NCI-H2171 (cell line): Measurements from ENCODE around the gene TIAM2.
A peak's percentile ranks its signal among the peaks of the same experiment; 100 is the strongest.
"Not testable (repeated sequence)": the region's sequence is repeated elsewhere in the genome, so short reads cannot be mapped to it uniquely, and the experiment has no call there.

Experiments
- DNase-seq: peaks from one replicate; lab custom pipeline; 2025; lab: John Stamatoyannopoulos, UW

The TIAM2 gene

DNA sequence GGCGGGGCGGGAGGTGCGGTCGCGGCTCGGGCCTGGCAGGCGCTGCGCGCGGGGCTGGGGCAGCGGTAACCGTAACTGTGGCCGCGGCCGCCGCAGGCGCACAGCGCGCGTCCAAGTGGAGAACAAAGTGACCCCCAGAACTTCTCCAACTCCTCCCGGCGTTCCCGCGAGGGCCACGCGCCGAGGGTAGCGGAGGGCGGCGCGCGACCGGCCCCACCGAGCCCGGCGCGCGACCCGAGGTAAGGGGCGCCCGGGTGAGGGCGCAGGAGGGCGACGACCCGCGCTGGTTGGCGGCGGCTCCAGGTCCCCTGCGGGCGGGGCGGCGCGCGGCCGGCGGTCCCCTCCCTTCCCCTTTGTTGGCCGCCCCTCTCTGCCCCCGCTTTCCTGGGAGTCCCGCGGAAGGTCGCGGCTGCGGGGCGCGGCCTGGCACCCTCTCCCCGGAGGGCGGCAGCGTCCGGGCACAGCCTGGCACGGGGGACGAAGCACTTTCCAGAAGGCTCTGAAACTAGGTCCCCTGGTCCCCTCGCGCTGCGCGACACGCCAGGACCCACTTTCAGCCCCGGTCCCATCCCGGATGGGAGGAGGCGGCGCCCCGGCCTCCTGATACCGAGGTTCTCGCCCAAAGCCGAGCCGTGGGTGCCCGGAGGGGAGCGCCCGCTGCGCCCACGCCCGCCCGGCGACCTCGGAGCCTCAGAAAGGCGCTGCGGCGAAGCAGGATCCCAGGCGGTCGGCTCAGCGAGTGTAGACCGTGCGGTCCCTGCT lies at the start of gene TIAM2:
Gene TIAM2, plus strand, starts transcription at position 62 of the 762 bp plus-strand sequence. CDS start 133,909 bp downstream, outside the sequence.
- DNase-seq, result peak; percentile 34

DNA sequence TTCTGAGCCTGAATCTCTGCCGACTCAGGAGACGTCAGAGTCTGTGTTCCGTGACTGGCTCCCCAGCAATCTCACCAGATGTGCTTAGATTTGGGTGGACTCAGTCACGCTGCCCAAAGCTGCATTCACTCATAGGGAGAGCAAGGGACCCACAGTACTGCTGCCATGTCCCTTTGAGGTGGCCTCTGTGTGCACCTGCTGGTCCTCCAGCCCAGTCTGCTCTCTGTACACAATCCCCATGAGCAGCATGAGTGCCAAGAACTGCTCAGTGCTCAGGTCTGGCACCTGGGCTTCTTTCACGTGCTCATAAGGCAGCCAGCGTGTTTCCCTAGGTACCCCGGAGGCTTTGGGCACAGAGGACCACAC lies 44.2 kb upstream of the TIAM2 start:
- no peak for DNase-seq

DNA sequence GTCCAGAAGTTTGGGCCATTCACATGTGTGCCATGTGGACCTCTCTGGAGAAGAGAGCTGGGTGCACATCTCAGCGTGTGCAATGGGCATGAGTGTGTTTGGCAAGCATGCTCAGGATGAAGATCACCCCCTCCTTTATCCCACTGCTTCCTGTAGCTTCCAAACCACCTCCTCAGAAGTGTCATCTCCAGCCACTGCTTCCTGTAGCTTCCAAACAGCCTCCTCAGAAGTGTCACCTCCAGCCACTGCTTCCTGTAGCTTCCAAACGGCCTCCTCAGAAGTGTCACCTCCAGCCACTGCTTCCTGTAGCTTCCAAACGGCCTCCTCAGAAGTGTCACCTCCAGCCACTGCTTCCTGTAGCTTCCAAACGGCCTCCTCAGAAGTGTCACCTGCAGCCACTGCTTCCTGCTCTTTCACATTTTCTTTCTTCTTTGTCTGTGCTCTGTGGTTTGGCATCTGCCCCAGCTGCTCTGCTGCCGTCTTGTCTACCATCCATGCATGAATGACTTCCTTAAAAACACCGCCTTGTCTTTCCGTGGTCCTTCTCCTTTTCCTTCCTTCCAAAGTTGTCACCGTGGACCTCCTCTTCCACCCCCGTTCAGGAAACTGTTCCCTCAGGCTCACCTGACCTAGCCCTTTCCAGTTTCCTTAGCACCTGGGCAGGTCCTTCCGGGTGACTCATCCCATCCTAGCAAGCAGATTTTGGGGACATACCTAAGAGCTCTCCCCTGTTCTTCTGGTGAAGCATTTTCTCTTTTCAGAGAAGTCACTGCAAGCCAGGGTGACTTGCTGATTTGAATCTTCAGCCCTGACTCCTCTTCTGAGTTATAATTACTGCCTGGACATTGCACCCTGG lies 43.5 kb upstream of the TIAM2 start:
- DNase-seq, result no peak

DNA sequence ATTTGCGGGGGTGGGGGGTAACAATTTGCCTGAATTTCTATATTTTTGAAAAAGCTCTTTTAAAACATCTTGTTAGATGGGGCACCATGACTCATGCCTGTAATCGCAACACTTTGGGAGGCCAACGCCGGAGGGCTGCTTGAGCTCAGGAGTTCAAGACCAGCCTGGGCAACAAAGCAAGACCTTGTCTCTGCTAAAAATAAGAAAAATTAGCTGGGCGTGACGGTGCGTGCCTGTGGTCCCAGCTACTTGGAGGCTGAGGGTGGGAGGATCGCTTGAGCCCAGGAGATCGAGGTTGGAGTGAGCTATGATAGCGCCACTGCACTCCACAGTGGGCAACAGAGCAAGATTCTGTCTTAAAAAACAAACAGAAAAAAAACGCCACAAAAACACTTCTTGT lies 41.5 kb upstream of the TIAM2 start:
- DNase-seq, result no peak

DNA sequence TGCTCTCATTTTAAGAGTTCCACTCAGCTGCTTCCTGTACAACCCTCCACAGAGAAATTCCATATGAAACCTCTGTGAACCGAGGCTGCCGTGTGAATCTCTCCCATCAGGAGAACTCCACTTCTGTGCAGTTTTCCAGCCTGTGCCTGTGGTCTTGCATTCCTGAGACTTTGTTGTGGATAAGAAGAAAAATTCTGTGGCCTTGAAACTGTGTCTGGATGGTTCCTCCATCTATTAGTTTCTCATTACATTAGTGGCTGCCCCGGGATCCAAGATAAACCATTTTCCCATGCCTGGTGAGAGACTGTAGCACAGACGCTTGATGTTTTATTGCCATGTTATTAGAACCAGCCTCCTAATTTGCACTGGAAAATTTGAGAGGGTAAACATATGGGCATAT lies 40.8 kb upstream of the TIAM2 start:
- no peak for DNase-seq

DNA sequence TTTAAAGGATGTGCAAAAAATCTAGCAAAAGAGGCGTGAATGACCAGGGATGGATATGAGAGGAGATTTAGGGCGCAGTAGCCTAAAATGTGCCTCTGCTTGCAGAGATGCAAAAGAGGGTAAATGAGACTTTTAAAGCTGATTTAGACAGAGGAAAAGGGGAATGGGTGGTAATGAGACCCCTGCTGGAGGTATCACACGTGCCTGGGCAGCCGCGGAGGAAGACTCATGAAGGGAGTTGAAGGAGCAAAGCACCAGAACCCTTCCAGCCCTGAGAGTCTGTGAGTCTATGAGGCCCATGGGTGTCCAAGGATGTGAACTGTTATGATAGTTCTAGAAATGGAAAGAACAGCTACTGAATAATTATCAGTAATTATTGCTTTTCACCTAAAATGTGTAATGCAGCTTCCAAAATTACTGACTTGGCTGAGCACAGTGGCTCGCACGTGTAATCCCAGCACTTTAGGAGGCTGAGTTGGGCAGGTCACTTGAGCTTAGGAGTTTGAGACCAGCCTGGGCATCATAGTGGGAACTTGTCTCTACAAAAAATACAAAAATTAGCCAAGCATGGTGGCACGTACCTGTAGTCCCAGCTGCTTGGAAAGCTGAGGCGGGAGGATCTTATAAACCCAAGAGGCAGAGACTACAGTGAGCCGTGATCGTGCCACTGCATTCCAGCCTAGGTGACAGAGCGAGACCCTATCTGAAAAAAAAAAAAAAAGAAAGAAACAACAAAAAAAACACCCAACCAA lies 38.2 kb upstream of the TIAM2 start:
- DNase-seq, result no peak

DNA sequence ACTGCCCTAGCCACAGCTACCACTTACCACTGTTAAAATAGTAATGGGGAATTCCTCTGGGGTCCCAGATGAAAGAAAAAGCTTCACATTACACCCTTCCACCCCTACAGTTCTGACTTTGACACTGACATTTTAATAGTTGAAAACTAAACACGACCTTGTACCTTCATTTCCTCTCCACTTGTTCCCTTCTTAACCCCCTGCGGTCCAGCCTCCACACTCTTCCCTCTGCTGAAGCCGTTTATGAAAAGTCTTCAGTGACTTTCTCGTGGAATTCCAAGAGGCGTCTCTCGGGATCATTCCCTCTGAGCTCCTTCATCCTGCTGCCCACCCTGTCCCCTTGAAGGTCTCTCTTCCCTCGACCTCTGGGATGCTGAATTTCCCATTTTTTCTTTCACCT lies 36.6 kb upstream of the TIAM2 start:
- DNase-seq, result no peak

DNA sequence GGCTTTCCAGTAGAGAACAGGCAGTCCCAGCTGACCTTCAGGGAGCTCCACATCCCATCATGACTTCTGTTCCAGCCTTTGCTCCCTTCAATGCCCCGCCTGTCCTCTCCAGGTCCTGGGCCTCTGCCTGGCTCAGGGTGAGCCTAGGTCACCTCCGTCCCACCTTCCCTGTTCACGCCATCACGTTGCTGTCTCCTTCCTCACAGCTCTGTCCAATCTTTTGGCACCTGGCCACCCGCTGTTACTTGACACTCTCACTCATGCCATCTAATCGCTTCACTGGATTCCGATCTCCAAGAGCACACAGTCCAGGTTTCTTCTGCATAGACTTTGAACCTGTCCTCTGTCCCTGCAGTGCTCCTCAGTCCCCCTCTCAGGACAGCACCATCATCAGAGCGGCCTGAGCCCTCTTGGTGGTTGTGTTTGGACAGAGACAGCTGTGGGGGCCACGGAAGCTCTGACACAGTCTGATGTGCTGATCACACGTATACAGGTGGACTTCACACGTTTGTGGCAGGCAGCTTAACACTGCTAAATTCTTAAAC lies 34.7 kb upstream of the TIAM2 start:
- DNase-seq, result no peak

DNA sequence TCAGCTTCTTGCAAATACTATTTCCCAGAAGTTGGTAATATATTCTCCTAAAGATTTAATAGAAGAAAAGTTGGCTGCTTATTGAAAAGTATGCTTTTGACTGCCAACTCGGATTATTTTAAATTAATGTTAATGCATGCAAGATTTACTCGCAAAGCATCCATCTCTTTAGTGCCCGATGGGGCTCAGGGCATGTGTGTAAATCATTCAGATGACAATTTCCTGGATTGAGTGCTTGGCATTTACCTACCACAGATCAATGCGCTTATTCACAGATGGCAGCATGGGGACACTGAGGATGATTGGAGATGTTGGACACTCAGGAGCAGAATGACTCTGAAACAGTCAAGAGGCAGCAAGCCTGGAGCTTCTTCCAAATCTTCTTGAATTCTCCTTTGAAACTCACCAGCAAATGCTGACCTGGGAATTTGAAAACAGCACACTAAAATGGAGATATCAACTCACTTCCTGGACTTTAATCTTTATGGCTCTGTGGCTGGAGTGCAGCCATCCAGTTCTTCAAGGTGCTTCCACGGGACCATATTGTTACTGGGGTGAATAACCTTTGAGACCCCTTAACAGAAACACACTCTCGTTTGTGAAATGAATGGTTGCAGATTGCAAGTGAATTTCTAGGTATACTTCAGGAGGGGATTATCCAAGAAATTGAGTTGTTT lies 34.1 kb upstream of the TIAM2 start:
- DNase-seq, result no peak

DNA sequence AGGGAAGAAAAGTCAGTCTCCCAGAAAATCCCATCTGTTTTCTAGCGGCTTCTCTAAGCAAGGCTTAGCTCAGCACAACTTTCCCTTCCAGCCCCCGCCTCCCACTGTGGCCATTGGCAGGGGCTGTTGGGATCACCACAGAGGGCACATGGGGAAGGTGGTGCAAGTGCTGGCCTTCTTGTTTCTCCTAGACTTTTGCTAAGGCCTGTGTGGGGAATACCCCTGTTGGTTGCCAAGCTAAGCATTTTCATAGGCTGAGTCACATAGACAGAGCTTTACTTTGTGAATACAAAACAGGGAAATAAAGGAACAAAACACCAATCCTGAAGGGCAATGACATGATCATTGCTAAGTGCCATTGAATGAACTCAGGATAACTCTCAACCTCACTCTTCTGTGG lies 32.4 kb upstream of the TIAM2 start:
- DNase-seq, result no peak

DNA sequence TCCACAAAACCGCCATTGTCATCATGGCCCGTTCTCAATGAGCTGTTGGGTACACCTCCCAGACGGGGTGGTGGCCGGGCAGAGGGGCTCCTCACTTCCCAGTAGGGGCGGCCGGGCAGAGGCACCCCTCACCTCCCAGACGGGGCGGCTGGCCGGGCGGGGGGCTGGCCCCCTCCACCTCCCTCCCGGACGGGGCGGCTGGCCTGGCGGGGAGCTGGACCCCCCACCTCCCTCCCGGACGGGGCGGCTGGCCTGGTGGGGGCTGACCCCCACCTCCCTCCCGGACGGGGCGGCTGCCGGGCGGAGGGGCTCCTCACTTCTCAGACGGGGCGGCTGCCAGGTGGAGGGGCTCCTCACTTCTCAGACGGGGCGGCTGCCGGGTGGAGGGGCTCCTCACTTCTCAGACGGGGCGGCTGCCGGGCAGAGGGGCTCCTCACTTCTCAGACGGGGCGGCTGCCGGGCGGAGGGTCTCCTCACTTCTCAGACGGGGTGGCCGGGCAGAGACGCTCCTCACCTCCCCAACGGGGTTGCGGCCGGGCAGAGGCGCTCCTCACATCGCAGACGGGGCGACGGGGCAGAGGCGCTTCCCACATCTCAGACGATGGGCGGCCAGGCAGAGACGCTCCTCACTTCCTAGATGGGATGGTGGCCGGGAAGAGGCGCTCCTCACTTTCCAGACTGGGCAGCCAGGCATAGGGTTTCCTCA lies 28.9 kb upstream of the TIAM2 start:
- DNase-seq, result not testable (repeated sequence)

DNA sequence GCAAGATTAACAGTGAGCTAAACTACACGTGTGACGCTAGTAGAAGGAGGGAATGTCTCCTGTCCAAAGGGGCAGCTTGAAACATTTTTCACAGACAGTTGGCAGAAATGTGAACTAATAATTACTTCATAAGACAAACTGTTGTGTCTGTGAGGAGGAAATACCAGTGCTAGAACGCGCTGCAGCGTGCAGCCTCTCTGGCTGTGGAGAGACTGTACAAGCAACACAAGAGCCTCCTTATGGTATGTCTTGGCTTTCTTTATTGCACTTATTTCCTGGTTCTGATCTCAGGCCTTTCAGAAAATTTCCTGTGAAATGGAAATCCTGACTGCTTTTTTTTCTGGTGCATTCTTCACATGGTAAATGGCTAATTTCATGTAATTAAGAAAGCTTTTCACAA lies 25.3 kb upstream of the TIAM2 start:
- no peak for DNase-seq

DNA sequence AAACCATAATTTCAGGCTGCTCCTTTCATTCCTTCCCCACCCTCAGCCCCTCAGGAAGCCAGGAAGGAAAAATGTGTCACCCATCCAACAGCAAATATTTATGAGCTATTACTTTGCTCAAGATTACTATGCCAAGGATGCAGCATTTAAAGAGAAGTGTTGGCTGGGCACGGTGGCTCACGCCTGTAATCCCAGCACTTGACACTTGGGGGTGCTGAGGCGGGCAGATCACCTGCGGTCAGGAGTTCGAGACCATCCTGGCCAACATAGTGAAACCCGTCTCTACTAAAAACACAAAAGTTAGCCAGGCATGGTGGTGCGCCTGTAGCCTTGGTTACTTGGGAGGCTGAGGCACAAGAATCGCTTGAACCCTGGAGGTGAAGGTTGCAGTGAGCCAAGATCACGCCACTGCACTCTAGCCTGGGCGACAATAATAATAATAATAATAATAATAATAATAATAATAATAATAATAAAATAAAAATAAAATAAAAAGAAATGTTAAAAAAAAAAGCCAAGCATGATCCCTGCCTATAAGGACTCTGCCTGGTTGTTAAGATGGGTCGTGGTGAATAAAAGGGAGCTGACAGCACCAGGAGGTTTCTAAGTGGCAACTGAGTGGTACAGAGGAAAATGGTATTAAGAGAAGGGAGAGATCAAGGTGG lies 20.5 kb upstream of the TIAM2 start:
- DNase-seq, result no peak

DNA sequence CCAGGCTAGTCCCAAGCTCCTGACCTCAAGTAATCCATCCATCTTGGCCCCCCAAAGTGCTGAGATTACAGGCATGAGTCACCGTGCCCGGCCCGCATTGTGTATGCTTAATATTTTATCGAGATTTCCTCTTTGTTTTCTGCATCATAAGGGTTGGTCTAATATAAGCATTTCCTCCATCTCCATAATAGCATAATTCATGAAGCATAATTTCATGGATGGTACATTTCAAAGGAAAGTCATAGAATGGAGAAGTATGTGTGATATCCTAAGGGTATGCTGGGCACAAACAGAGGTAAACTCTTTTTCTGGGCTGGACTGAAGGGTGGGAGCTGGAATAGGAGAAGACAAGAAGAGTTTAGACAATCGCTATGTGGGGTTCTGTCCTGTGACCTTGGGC lies 17.5 kb upstream of the TIAM2 start:
- no peak for DNase-seq

DNA sequence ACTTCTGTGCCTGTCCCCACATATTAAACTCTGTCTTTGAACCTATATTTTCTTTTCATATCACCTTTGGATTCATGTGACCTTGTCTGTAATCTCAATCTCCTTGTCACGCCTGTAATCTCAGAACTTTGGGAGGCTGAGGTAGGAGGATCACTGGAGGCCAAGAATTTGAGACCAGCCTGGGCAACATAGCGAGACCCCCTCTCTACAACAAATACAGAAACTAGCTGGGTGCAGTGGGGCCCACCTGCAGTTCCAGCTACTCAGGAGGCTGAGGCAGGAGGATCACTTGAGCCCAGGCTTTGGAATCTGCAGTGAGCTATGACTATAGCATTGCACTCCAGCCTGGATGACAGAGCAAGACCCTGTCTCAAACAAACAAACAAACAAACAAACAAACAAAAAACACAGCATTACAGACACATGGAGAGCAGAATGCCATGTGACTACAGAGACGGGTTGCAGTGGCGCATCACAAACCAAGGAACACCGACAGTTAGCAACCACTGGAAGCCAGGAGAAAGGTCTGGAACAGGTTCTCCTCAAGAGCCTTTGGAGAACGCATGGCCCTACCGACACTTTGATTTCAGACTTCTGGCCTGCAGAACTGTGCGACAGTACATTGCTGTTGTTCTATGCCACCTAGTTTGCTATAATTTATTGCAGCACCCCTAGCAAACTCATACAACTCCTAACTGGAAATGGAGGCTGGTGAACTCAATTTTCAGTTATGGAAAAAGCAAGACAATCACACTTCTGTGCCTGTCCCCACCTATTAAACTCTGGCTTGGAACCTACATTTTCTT lies 14.6 kb upstream of the TIAM2 start:
- DNase-seq, result no peak

DNA sequence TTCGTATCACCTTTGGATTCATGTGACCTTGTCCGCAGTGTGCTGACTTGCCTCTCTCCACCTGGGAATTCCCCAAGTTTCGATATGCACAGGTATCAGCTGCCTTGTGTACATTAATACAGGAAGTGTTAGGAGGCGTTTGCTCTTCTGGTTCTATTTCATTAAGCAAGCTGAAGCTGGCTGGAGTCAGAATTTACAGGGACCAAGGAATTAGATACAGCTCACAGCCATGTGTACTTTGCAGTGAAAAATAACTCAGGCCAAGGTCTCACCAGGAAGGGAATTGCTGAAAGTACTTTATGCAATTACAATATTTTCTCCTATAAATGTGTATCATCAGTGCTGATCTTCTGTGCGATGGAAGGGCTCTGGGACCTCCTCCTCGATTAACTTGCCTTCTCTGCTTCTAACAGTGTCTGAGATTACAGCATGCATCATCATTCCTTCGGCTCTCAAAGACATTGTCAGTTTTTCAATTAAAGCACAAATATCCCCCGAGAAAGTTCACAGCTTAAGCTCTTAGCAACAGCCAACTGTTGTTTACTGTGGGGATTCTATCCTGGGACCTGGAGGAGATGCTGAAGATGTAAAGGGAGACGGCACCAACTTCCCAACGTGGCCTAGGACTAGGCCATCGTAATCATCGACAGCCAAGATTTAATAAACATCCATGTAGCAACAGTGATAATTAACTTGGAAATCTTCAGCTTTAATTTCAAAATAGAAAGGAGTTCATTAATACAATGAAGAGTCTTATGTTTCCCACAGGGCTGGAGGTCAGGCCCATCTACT lies 13.8 kb upstream of the TIAM2 start:
- DNase-seq, result no peak

DNA sequence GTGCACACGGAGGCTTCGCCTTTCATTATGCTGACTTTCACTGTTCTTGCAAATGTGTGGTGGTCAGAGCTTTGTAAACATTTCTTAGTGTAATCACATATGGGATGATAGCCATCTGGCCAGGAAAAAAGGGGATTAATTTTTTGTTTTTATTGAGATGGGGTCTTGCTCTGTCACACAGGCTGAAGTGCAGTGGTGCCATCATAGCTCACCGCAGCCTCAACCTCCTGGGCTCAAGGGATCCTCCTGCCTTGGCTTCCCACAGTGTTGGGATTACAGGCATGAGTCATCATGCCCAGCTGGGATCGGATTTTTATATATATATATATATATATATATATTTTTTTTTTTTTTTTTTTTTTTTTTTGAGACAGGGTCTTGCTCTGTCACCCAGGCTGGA lies 11.0 kb upstream of the TIAM2 start:
- DNase-seq, result peak; percentile 13

DNA sequence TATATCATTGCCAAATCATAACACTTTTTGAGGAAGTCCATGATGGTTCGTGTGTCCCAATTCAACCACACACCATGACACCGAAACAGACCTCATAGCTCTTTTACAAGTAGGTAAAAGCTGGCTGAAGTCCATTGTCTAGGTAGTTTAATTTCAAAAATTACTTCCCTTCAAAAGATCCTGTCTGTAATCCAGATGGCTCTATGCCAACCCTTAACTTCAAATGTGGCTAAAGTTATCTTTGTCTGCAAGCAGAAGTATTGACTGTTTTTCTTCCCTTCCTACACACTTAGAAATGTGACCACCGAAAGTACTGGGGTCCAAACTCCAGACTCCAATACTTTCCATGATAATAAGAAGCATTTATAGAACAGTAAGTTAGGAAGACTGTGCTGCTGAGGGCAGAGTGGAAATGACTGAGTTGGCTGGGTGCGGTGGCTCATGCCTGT lies 8.3 kb upstream of the TIAM2 start:
- no peak for DNase-seq

DNA sequence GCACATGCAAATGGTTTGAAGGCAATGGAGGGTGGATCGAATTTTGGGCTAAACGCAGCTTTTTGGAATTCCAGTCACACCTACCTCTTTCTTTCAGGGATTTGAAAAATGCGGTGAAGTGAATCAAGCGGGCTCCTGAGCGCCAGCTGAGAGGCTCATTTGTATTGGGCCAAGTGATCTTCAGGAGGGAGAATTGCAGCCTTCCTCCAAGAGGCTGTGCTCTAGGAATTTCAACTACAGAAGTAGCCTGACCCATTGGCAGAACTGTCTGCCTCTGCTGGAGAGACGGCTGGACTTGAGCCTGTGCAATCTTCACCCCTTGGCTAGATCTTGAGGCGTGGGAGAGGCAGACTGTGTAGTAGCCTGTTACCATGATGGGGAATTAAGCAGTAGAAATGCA lies 5.7 kb upstream of the TIAM2 start:
- DNase-seq, result no peak
